ENCODE data around the gene PCDHA3. TPM values are rescaled to one million over a fixed set of nuclear protein-coding genes. Genes with fewer than 3 reads are reported as not detected.
"Not testable (repeated sequence)": the region's sequence is repeated elsewhere in the genome, so short reads cannot be mapped to it uniquely, and the experiment has no call there.

PCDHA3 gene
- polyA plus RNA-seq, 1 donor from 2014 or later, result 1.7 TPM

DNA sequence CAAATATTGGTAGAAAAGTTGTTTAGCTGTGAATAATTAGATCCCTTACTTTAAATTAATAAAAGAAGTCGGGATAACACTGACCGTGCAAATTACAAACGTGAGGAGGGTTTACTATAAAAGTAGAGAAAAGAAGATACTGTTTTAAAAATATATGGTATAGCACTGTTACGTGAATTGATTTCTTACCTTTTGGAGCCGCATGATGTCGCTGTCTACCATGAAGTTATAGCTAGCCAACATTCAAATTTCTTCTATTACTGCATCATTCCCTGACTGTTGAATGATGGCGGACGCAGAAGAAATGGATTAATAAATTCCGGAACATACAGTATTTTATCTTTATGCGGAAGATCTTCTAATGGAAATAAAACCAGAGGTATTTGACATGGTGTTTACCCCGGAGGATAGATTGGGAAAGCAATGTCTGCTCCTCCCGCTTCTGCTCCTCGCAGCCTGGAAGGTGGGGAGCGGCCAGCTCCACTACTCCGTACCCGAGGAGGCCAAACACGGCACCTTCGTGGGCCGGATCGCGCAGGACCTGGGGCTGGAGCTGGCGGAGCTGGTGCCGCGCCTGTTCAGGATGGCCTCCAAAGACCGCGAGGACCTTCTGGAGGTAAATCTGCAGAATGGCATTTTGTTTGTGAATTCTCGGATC is 27.0 kb downstream of the PCDHA3 start, which contains the start of gene PCDHA6:
PCDHA6 (plus strand) TSS at position 257 of the 658 bp plus-strand sequence; CDS start at position 389, 132 bp downstream.
- TF ChIP-seq EZH2 (IDR thresholded peaks at IDR 0.05; ENCODE audit: borderline replicate concordance, insufficient read depth, low read length, poor library complexity, severe bottlenecking), result no peak
- no peak for TF ChIP-seq MXI1 (conservative IDR thresholded peaks at IDR 0.05; ENCODE audit: poor library complexity, severe bottlenecking)
- TF ChIP-seq, protein P1, sequence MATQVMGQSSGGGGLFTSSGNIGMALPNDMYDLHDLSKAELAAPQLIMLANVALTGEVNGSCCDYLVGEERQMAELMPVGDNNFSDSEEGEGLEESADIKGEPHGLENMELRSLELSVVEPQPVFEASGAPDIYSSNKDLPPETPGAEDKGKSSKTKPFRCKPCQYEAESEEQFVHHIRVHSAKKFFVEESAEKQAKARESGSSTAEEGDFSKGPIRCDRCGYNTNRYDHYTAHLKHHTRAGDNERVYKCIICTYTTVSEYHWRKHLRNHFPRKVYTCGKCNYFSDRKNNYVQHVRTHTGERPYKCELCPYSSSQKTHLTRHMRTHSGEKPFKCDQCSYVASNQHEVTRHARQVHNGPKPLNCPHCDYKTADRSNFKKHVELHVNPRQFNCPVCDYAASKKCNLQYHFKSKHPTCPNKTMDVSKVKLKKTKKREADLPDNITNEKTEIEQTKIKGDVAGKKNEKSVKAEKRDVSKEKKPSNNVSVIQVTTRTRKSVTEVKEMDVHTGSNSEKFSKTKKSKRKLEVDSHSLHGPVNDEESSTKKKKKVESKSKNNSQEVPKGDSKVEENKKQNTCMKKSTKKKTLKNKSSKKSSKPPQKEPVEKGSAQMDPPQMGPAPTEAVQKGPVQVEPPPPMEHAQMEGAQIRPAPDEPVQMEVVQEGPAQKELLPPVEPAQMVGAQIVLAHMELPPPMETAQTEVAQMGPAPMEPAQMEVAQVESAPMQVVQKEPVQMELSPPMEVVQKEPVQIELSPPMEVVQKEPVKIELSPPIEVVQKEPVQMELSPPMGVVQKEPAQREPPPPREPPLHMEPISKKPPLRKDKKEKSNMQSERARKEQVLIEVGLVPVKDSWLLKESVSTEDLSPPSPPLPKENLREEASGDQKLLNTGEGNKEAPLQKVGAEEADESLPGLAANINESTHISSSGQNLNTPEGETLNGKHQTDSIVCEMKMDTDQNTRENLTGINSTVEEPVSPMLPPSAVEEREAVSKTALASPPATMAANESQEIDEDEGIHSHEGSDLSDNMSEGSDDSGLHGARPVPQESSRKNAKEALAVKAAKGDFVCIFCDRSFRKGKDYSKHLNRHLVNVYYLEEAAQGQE (IDR thresholded peaks at IDR 0.05; ENCODE audit: borderline replicate concordance), result no peak
- TF ChIP-seq TAF1 (IDR thresholded peaks at IDR 0.05; ENCODE audit: low read depth), result no peak
- no peak for TF ChIP-seq POLR2AphosphoS5 (IDR thresholded peaks at IDR 0.05)
- TF ChIP-seq RAD21 (conservative IDR thresholded peaks at IDR 0.05), result no peak
- no peak for TF ChIP-seq SMC3 (conservative IDR thresholded peaks at IDR 0.05; ENCODE audit: poor library complexity)
- TF ChIP-seq EP300 (conservative IDR thresholded peaks at IDR 0.05; ENCODE audit: poor library complexity, severe bottlenecking), result no peak
- TF ChIP-seq, protein P2, sequence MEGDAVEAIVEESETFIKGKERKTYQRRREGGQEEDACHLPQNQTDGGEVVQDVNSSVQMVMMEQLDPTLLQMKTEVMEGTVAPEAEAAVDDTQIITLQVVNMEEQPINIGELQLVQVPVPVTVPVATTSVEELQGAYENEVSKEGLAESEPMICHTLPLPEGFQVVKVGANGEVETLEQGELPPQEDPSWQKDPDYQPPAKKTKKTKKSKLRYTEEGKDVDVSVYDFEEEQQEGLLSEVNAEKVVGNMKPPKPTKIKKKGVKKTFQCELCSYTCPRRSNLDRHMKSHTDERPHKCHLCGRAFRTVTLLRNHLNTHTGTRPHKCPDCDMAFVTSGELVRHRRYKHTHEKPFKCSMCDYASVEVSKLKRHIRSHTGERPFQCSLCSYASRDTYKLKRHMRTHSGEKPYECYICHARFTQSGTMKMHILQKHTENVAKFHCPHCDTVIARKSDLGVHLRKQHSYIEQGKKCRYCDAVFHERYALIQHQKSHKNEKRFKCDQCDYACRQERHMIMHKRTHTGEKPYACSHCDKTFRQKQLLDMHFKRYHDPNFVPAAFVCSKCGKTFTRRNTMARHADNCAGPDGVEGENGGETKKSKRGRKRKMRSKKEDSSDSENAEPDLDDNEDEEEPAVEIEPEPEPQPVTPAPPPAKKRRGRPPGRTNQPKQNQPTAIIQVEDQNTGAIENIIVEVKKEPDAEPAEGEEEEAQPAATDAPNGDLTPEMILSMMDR (IDR thresholded peaks at IDR 0.05; ENCODE audit: poor library complexity, severe bottlenecking), result no peak
- H3K4me3 ChIP-seq (ENCODE audit: low read length), result no peak within 1 kb of the TSS
- no peak within 1 kb of the TSS for H3K9ac ChIP-seq (ENCODE audit: low read length)
- no peak within 1 kb of the TSS for H3K27ac ChIP-seq (ENCODE audit: low read length)
- H3K79me2 ChIP-seq (replicated peaks; ENCODE audit: insufficient read depth, low read length), result peaks cover 35% of the 10 kb centered on the region
- H3K9me3 ChIP-seq (ENCODE audit: low read length), result peaks cover 37% of the 10 kb centered on the region
- no peaks in the 10 kb centered on the region for H3F3A ChIP-seq (ENCODE audit: insufficient read depth, low read length, poor library complexity, severe bottlenecking)
- no peaks in the 10 kb centered on the region for H4K20me1 ChIP-seq (ENCODE audit: insufficient read depth)
- H2AFZ ChIP-seq (ENCODE audit: low read depth, low read length), result no peak within 1 kb of the TSS
- H3K9me2 ChIP-seq (ENCODE audit: insufficient read depth, low read length), result no peaks in the 10 kb centered on the region
- no peak within 1 kb of the TSS for H3K4me2 ChIP-seq (ENCODE audit: low read length)
- no peaks in the 10 kb centered on the region for H3K27me3 ChIP-seq (ENCODE audit: insufficient read depth, low read depth, low read length)
- peaks cover 25% of the 10 kb centered on the region for H3K36me3 ChIP-seq (ENCODE audit: insufficient read depth, low read length)

DNA sequence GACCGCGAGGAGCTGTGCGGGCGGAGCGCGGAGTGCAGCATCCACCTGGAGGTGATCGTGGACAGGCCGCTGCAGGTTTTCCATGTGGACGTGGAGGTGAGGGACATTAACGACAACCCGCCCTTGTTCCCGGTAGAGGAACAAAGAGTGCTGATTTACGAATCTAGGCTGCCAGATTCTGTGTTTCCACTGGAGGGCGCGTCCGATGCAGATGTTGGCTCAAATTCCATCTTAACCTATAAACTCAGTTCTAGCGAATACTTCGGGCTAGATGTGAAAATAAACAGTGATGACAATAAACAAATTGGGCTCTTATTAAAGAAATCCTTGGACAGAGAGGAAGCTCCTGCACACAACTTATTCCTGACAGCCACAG is 27.5 kb downstream of the PCDHA3 start:
- peaks cover 40% of the 10 kb centered on the region for H3K79me2 ChIP-seq (replicated peaks; ENCODE audit: insufficient read depth, low read length)
- H2AFZ ChIP-seq (ENCODE audit: low read depth, low read length), result no peak overlapping the region
- H3K4me2 ChIP-seq (ENCODE audit: low read length), result no peak overlapping the region
- no peaks in the 10 kb centered on the region for H3K27me3 ChIP-seq (ENCODE audit: insufficient read depth, low read depth, low read length)
- H3K9me2 ChIP-seq (ENCODE audit: insufficient read depth, low read length), result no peaks in the 10 kb centered on the region
- TF ChIP-seq RAD21 (conservative IDR thresholded peaks at IDR 0.05), result no peak
- TF ChIP-seq EP300 (conservative IDR thresholded peaks at IDR 0.05; ENCODE audit: poor library complexity, severe bottlenecking), result no peak
- no peak for TF ChIP-seq MXI1 (conservative IDR thresholded peaks at IDR 0.05; ENCODE audit: poor library complexity, severe bottlenecking)
- no peak for TF ChIP-seq TAF1 (IDR thresholded peaks at IDR 0.05; ENCODE audit: low read depth)
- TF ChIP-seq POLR2AphosphoS5 (IDR thresholded peaks at IDR 0.05), result no peak
- H3K27ac ChIP-seq (ENCODE audit: low read length), result no peak overlapping the region
- no peaks in the 10 kb centered on the region for H4K20me1 ChIP-seq (ENCODE audit: insufficient read depth)
- H3K9ac ChIP-seq (ENCODE audit: low read length), result no peak overlapping the region
- no peaks in the 10 kb centered on the region for H3F3A ChIP-seq (ENCODE audit: insufficient read depth, low read length, poor library complexity, severe bottlenecking)
- H3K36me3 ChIP-seq (ENCODE audit: insufficient read depth, low read length), result peaks cover 26% of the 10 kb centered on the region
- no peak overlapping the region for H3K4me3 ChIP-seq (ENCODE audit: low read length)
- H3K9me3 ChIP-seq (ENCODE audit: low read length), result peaks cover 38% of the 10 kb centered on the region

DNA sequence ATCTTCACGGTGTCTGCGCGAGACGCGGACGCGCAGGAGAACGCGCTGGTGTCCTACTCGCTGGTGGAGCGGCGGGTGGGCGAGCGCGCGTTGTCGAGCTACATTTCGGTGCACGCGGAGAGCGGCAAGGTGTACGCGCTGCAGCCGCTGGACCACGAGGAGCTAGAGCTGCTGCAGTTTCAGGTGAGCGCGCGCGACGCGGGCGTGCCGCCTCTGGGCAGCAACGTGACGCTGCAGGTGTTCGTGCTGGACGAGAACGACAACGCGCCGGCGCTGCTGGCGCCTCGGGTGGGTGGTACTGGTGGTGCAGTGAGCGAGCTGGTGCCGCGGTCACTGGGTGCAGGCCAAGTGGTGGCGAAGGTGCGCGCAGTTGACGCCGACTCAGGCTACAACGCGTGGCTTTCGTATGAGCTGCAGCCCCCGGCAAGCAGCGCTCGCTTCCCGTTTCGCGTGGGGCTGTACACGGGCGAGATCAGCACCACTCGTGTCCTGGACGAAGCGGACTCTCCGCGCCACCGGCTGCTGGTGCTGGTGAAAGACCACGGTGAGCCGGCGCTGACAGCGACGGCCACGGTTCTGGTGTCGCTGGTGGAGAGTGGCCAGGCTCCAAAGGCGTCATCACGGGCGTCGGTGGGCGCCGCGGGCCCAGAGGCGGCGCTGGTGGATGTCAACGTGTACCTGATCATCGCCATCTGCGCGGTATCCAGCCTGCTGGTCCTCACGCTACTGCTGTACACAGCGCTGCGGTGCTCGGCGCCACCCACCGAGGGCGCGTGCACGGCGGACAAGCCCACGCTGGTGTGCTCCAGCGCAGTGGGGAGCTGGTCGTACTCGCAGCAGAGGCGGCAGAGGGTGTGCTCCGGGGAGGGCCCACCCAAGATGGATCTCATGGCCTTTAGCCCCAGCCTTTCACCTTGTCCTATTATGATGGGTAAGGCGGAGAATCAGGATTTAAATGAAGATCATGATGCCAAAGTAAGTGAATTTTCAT is 28.9 kb downstream of the PCDHA3 start:
- H3K36me3 ChIP-seq (ENCODE audit: insufficient read depth, low read length), result peaks cover 23% of the 10 kb centered on the region
- not testable (repeated sequence) for H3K9me2 ChIP-seq (ENCODE audit: insufficient read depth, low read length); H3K4me2 ChIP-seq (ENCODE audit: low read length); H3K27me3 ChIP-seq (ENCODE audit: insufficient read depth, low read depth, low read length); H3F3A ChIP-seq (ENCODE audit: insufficient read depth, low read length, poor library complexity, severe bottlenecking); H3K4me3 ChIP-seq (ENCODE audit: low read length); H3K27ac ChIP-seq (ENCODE audit: low read length); H2AFZ ChIP-seq (ENCODE audit: low read depth, low read length); H3K9ac ChIP-seq (ENCODE audit: low read length); H4K20me1 ChIP-seq (ENCODE audit: insufficient read depth)
- peaks cover 39% of the 10 kb centered on the region for H3K79me2 ChIP-seq (replicated peaks; ENCODE audit: insufficient read depth, low read length)
- peaks cover 42% of the 10 kb centered on the region for H3K9me3 ChIP-seq (ENCODE audit: low read length)
